GM18907 (cell line): Measurements from ENCODE around the gene GHDC.
A peak's percentile ranks its signal among the peaks of the same experiment; 100 is the strongest.
"Not testable (repeated sequence)": the region's sequence is repeated elsewhere in the genome, so short reads cannot be mapped to it uniquely, and the experiment has no call there.

Experiments used
- ATAC-seq: cut with Tn5 transposase; IDR thresholded peaks from one replicate; pipeline ENCODE4 v1.9.1; 2021; ENCODE audit warnings: mild to moderate bottlenecking, moderate library complexity; ENCODE audit not compliant: unreplicated experiment

Gene GHDC

GRCh38 chr17:42193969-42194899 is at the start of gene GHDC:
GHDC (minus strand) TSS chr17:42194494; CDS start chr17:42193581, 913 bp downstream.
- peak; percentile 79 for ATAC-seq

- no peak for ATAC-seq
Measured at GRCh38 chr17:42243493-42243982, 49.2 kb upstream of the GHDC start.

GRCh38 chr17:42241871-42242270 is 47.6 kb upstream of the GHDC start:
- no peak for ATAC-seq

- not testable (repeated sequence) for ATAC-seq
Measured at GRCh38 chr17:42240863-42241262, 46.6 kb upstream of the GHDC start.

- ATAC-seq = no peak
Measured at GRCh38 chr17:42240201-42240600, 45.9 kb upstream of the GHDC start.

GRCh38 chr17:42239576-42239975 is 45.3 kb upstream of the GHDC start:
- not testable (repeated sequence) for ATAC-seq

GRCh38 chr17:42236760-42237159 is 42.5 kb upstream of the GHDC start:
- ATAC-seq = no peak

- ATAC-seq = no peak
Measured at GRCh38 chr17:42233994-42234393, 39.7 kb upstream of the GHDC start.

- no peak for ATAC-seq
Measured at GRCh38 chr17:42233156-42233555, 38.9 kb upstream of the GHDC start.

GRCh38 chr17:42230225-42230624 is 35.9 kb upstream of the GHDC start:
- no peak for ATAC-seq

- no peak for ATAC-seq
Measured at GRCh38 chr17:42227849-42228700, 33.8 kb upstream of the GHDC start.

GRCh38 chr17:42225646-42226045 is 31.4 kb upstream of the GHDC start:
- no peak for ATAC-seq

GRCh38 chr17:42224651-42225050 is 30.4 kb upstream of the GHDC start:
- ATAC-seq = no peak

GRCh38 chr17:42221886-42222745 is 27.8 kb upstream of the GHDC start:
- no peak for ATAC-seq

- ATAC-seq = not testable (repeated sequence)
Measured at GRCh38 chr17:42219280-42219679, 25.0 kb upstream of the GHDC start.

GRCh38 chr17:42214156-42214555 is 19.9 kb upstream of the GHDC start:
- no peak for ATAC-seq

- no peak for ATAC-seq
Measured at GRCh38 chr17:42212382-42212781, 18.1 kb upstream of the GHDC start.

GRCh38 chr17:42211921-42212341 is 17.6 kb upstream of the GHDC start:
- not testable (repeated sequence) for ATAC-seq

GRCh38 chr17:42210046-42210445 is 15.8 kb upstream of the GHDC start:
- ATAC-seq = no peak

- not testable (repeated sequence) for ATAC-seq
Measured at GRCh38 chr17:42206153-42206612, 11.9 kb upstream of the GHDC start.
